PFSK-1 (cell line): Measurements from ENCODE around the gene CCDC33.

Source experiments
- FOXP2 ChIP-seq: optimal IDR thresholded peaks from 2 replicates; pipeline ENCODE3; 2011; ENCODE audit warnings: borderline replicate concordance, control low read depth, inconsistent platforms; ENCODE audit not compliant: insufficient read depth; ENCODE audit errors: extremely low read length, extremely low read depth
- POLR2AphosphoS5 ChIP-seq: IDR thresholded peaks from 2 replicates; pipeline ENCODE4 v1.6.1; 2012; ENCODE audit warnings: low read depth, mild to moderate bottlenecking, control low read depth, low read length, moderate library complexity
- REST ChIP-seq, 2 experiments: IDR thresholded peaks; 2 replicates each; pipeline versions ENCODE4 v1.6.1 to v1.8.0; 2011 to 2012; ENCODE audit warnings: low read depth in 2 of 2, low read length in 2 of 2, control low read depth in 1 of 2, inconsistent platforms in 1 of 2, mild to moderate bottlenecking in 1 of 2, moderate library complexity in 1 of 2; ENCODE audit not compliant: insufficient read depth in 1 of 2
- SIN3A ChIP-seq: IDR thresholded peaks from 2 replicates; pipeline ENCODE4 v1.6.1; 2012; ENCODE audit warnings: mild to moderate bottlenecking, low read length, moderate library complexity, borderline replicate concordance; ENCODE audit not compliant: insufficient read depth
- TAF1 ChIP-seq: IDR thresholded peaks from 2 replicates; pipeline ENCODE4 v1.6.1; 2012; ENCODE audit warnings: low read length, control low read depth, borderline replicate concordance; ENCODE audit not compliant: insufficient read depth

CCDC33 gene

GRCh38 chr15:74374648-74375302 is 138.6 kb downstream of the CCDC33 start:
- no peak for TF ChIP-seq FOXP2
- no peak for TF ChIP-seq TAF1
- TF ChIP-seq REST (IDR thresholded peaks at IDR 0.05; ENCODE audit: insufficient read depth in 1 of 2, low read depth in 2 of 2, low read length in 2 of 2): no peak
- TF ChIP-seq SIN3A: no peak
- no peak for TF ChIP-seq POLR2AphosphoS5

- TF ChIP-seq SIN3A (no peak), TAF1 (no peak), FOXP2 (no peak), REST (IDR thresholded peaks at IDR 0.05; ENCODE audit: insufficient read depth in 1 of 2, low read depth in 2 of 2, low read length in 2 of 2) (no peak), POLR2AphosphoS5 (no peak)
Observed at GRCh38 chr15:74375303-74375693, 139.2 kb downstream of the CCDC33 start.

GRCh38 chr15:74376226-74376625 is 140.1 kb downstream of the CCDC33 start:
- TF ChIP-seq TAF1 (no peak), POLR2AphosphoS5 (no peak), REST (IDR thresholded peaks at IDR 0.05; ENCODE audit: insufficient read depth in 1 of 2, low read depth in 2 of 2, low read length in 2 of 2) (no peak), FOXP2 (no peak), SIN3A (no peak)

- TF ChIP-seq FOXP2: no peak
- TF ChIP-seq POLR2AphosphoS5: no peak
- no peak for TF ChIP-seq SIN3A
- no peak for TF ChIP-seq TAF1
- TF ChIP-seq REST (IDR thresholded peaks at IDR 0.05; ENCODE audit: insufficient read depth in 1 of 2, low read depth in 2 of 2, low read length in 2 of 2): no peak
Observed at GRCh38 chr15:74376825-74377581, 140.9 kb downstream of the CCDC33 start.
